ENCODE measurements around the gene WDR33.

Gene WDR33

GRCh38 chr2:127670055-127670956 lies 140.7 kb downstream of the WDR33 start:
- DNase-seq = no peak

- DNase-seq = no peak
These were observed 141.9 kb downstream of the WDR33 start for GRCh38 chr2:127669056-127669455.

DNA sequence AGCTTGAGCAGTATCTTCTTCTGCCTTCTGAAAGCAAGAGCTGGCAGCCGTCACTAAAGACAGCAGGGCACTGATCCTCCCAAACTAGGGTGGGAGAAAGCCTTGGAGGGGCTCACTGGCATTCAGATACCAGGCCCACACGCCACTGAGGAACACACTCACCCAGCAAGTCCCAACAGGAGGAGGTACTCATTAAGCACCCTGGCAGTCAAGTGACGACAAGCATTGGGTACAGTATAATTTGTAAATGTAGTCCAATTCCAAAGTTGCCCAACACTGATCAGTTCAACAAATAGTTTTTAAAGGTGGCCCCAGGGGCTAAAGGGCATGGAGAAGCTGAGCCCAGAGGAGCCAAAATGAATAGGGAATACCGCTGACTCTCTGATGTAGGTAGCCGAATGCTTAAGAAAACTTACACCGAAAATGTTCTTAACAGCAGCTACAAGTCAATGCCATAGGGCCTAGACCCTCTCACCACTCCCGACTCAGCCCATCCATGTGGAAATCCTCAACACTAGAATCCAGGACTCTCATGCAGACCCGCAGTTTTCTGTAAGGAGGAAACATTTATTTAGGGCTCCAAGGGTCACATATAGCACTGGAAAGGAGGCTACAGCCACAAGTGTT lies 145.6 kb downstream of the WDR33 start:
- no peak for DNase-seq

- no peak for DNase-seq
These were observed 146.1 kb downstream of the WDR33 start for GRCh38 chr2:127664895-127665225.

- no peak for DNase-seq
These were observed 146.7 kb downstream of the WDR33 start for GRCh38 chr2:127664065-127664894.

DNA sequence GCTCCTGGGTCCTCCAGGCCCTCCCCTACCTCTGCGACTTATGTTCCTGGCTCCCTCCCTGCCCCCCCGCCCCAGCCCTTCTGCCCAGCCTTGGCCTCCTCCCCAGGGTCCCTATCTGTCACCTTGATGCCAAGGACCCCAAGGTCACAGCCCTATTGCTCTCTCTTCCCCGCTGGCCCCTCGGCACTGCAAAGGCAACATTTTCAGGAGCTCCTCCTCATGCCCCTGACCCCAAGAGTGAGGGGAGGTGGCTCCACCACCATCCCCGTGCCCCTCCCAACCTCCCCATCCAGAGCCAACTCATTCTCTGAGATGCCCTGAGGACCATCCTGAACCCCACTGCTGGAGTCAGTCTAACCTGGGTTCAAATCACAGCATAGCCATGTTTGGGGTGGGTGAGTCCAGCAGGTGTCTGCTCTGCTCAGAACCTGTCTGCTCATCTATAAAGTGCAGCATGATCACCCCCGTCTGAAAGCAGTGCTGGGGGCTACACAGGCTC lies 147.4 kb downstream of the WDR33 start:
- DNase-seq = no peak

DNA sequence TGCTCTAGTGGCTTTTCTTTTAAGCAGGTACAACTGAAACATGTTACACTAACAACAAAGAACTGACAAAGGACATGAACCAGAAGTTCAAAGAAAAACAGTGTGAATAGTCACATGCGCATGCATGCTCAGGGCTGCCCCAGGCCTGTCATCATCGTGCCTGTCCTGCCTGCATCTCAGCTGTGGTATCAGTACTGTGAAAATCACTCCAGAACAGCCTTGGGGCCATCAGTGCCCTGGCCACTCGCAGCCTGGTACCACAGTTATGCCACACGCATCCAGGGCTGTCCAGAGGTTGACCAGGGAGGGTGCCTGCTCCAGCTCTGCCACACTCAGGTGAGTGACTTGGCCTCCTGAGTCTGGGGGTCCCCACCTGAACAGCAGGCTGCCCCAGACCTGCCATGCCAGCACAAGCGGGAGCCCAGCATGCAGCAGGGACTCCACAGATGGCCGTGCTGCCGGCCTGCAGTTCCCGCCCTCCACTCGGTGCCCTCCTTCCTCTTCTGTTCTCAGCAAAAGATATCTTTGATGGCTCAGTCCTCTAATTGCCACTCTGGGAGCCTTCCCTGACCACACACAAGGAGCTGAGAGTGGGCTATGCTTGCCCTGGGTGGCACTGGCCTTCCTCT lies 147.9 kb downstream of the WDR33 start:
- DNase-seq = no peak

DNA sequence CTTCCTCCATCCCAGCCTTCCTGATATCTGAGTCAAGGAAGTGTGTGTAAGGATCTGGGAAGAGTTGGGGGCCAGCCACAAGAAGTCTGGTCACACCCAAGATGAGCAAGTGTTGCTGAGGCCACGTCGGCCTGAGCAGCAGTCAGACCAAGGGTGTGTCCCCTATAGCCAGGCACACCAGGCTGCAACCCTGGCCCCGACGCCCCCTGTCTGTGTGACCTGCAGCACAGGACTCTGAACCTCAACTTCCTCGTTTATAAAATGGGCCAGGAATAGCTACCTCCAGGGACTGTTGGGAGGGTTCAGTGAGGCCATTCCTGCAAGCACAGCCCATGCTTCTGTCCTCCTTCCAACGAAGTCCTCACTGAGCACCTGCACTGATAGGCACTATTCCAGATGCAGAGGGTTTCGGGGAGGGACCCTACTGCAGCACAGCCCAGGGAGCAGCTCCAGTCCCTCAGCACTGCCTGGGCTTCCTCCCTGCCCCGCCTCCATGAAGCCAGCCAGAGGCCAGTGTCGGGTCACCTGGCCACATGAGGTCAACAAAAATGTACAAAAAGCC lies 148.9 kb downstream of the WDR33 start:
- no peak for DNase-seq

DNA sequence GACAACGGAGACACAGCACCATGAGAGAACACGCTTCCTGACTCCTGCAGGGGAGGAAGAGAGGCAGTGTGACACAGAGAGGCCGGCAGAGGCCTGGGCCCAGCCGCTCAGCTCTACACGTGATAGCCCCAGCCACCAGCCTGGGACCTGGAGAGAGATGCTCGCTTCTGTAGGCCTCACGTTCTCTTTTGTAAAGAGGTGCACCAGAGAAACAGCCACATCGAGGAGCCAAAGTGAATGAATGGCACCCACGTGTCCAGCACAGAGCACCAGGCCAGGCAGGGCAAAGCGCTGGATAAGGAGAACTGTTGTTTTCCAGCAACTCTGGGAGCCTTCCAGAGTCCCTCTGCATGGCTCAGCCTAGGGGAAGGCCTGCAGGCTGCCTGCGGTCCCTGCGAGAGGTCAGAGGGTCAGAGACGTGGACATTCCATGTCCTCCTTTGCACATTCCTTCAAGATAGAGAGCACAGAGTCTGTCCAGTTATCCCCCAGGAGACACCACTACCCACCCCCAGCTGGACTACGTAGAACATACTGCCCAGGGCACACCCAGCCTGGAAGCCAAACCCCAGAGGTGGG lies 149.8 kb downstream of the WDR33 start:
- no peak for DNase-seq

- DNase-seq = no peak
These were observed 150.7 kb downstream of the WDR33 start for GRCh38 chr2:127660291-127660578.

- no peak for DNase-seq
These were observed 151.3 kb downstream of the WDR33 start for GRCh38 chr2:127659408-127660290.

GRCh38 chr2:127658641-127659407 lies 152.1 kb downstream of the WDR33 start:
- DNase-seq = no peak

- no peak for DNase-seq
These were observed 152.8 kb downstream of the WDR33 start for GRCh38 chr2:127658146-127658545.

DNA sequence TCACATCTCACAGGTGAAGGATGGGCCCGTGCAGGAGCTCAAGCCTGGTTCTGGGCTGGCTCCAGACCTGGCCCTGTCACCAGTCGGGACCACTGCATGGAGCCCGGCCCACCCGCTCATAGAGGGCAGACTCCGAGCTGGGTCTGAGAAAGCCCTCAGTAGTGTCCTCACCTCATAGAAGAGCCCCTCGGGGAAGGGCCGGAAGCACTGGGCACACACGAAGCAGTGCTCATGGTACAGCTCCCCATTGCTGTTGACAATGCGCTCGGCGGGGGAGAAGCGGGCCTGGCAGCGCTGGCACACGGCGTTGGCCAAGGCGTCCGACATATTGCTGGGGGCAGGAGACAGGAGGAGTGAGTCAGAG lies 153.8 kb downstream of the WDR33 start:
- no peak for DNase-seq

GRCh38 chr2:127656569-127657231 lies 154.3 kb downstream of the WDR33 start:
- DNase-seq = no peak

DNA sequence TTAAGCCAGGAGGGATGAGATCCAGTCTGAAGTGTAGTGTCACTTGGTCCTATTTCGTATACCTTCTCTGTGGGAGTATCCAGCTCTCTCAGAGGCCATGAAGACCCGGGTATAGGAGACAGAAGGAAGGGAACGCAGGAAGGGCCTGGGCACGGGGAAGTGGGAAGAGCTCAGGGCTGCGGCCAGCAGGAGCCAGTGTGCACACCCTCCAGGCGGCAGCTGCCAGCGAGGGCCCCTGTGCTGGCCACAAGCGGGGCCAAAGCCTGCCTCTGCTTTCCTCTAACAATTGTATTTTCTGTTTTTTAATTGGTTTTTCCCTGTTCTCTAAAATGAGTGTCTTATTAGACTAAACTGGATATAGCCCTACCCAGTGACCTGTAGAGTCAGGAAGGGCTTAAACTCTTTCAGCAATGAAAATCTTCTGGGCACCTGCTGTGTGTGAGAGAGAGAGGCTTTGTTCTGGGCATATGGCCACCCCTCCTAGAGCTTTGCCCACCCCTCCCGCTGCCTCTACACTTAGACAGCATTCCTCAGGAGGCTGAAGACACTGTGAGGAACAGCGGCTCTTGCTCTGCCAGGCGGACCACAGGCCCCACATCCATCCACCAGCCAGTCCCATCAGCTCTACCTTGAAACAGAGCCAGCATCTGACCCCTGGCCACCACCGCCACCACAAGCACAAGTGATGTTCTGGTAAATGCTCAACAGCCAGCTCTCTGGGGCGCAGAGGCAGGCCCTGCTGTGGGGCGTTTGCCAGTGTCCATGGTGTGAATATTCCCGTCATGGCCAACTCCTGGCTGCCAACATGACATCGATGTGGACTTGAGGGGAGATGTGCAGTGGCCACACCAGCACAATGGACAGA lies 155.5 kb downstream of the WDR33 start:
- DNase-seq = no peak

- DNase-seq = no peak
These were observed 156.2 kb downstream of the WDR33 start for GRCh38 chr2:127654838-127655175.

GRCh38 chr2:127654084-127654837 lies 156.7 kb downstream of the WDR33 start:
- no peak for DNase-seq

Data from COR-L47 (cell line).